HPDE6-E6E7 (cell line): ENCODE data around the gene DUS4L.

ENCODE experiments used
- DNase-seq: peaks from one replicate; pipeline ENCODE4 v3.0.0; 2011; ENCODE audit warnings: missing footprints; ENCODE audit errors: extremely low spot score

Gene DUS4L

GRCh38 chr7:107615910-107616680, 52.3 kb downstream of the DUS4L start:
- DNase-seq, result no peak

DNA sequence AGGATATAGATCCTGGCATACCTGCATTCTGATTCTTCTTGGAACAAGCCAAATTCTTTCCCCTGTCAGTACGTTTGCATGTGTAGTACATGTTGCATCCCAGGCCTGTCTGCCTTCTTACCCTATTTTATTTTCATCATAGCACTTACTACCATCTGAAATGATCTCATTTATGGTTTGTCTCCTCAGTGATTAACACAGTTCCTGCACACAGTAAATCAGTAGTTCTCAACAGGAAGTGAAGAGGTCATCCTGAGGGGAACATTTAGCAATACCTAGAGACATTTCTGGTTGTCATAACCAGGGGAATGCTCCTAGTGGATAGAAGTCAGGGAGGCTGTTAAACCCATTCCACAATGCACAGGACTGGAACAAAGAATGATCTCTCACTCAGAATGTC, 58.7 kb downstream of the DUS4L start:
- peak; percentile 23 for DNase-seq

GRCh38 chr7:107622894-107623293, 59.1 kb downstream of the DUS4L start:
- DNase-seq, result no peak

DNA sequence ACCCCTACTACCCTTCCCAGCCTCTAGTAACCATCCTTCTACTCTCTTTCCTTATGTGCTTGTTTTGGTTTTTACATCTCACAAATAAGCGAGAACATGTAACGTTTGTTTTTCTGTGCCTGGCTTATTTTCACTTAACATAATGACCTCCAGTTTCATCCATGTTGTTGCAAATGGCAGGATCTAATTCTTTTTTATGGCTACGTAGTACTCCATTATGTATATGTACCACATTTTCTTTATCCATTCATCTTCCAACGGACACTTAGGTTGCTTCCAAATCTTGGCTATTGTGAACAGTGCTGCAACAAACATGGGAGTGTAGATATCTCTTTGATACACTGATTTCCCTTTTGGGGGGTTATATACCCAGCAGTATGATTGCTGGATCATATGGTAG, 63.2 kb downstream of the DUS4L start:
- no peak for DNase-seq
